Nephron (organoid): ENCODE data around the gene LKAAEAR1.

Source experiments
- H3K27ac Mint-ChIP-seq, 3 experiments: 2 replicates each; pipeline ENCODE4 v1.8.0; 2020; ENCODE audit warnings: mixed read lengths in 3 of 3, mild to moderate bottlenecking in 2 of 3, moderate library complexity in 1 of 3
- H3K27me3 Mint-ChIP-seq: 2 replicates; pipeline ENCODE4 v1.8.0; 2021; ENCODE audit warnings: low read depth, mild to moderate bottlenecking, moderate library complexity, mixed read lengths
- H3K36me3 Mint-ChIP-seq: 2 replicates; pipeline ENCODE4 v1.8.0; 2020; ENCODE audit warnings: low read depth, mixed read lengths
- H3K4me1 Mint-ChIP-seq: 2 replicates; pipeline ENCODE4 v1.8.0; 2020; ENCODE audit warnings: mixed read lengths
- H3K4me3 Mint-ChIP-seq, 3 experiments: 2 replicates each; pipeline ENCODE4 v1.8.0; 2020; ENCODE audit warnings: mild to moderate bottlenecking in 3 of 3, mixed read lengths in 3 of 3, moderate library complexity in 2 of 3
- H3K9me3 Mint-ChIP-seq: 2 replicates; pipeline ENCODE4 v1.8.0; 2020; ENCODE audit warnings: mixed read lengths
- TF ChIP-seq, protein P1 (sequence below), 3 experiments: fragments of 200-600 bp; sonication (generic); IDR thresholded peaks; one replicate each; pipeline ENCODE4 v1.5.0; 2021; ENCODE audit warnings: antibody characterized with exemption in 3 of 3; ENCODE audit not compliant: unreplicated experiment in 3 of 3

Gene LKAAEAR1

DNA sequence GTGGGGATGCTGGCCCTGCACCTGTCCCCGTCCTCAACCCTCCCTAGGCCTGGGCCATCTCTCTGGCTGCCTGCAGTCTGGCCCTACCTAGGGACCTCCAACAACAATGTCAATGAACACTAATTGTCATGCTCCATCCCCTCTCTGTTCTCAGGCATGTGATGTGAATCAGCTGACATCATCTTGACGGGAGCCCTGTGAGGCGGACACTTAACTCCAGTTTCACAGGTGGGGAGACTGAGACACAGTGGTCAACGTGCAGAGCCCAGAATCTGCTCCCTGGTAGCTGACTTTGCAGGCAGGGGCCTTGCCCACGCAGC, 22.0 kb downstream of the LKAAEAR1 start:
- peaks cover 6% of the 10 kb centered on the region for H3K27me3 Mint-ChIP-seq
- no peaks in the 10 kb centered on the region for H3K9me3 Mint-ChIP-seq
- H3K4me3 Mint-ChIP-seq, result peak overlapping the region; percentile 78 to 94 (median 93)
- H3K4me1 Mint-ChIP-seq, result peaks cover 6% of the 10 kb centered on the region
- no peaks in the 10 kb centered on the region for H3K36me3 Mint-ChIP-seq
- peak overlapping the region; percentile 27 to 77 (median 62) for H3K27ac Mint-ChIP-seq
- TF ChIP-seq, protein P1, sequence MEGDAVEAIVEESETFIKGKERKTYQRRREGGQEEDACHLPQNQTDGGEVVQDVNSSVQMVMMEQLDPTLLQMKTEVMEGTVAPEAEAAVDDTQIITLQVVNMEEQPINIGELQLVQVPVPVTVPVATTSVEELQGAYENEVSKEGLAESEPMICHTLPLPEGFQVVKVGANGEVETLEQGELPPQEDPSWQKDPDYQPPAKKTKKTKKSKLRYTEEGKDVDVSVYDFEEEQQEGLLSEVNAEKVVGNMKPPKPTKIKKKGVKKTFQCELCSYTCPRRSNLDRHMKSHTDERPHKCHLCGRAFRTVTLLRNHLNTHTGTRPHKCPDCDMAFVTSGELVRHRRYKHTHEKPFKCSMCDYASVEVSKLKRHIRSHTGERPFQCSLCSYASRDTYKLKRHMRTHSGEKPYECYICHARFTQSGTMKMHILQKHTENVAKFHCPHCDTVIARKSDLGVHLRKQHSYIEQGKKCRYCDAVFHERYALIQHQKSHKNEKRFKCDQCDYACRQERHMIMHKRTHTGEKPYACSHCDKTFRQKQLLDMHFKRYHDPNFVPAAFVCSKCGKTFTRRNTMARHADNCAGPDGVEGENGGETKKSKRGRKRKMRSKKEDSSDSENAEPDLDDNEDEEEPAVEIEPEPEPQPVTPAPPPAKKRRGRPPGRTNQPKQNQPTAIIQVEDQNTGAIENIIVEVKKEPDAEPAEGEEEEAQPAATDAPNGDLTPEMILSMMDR (IDR thresholded peaks at IDR 0.05; ENCODE audit: unreplicated experiment in 3 of 3), result no peak

DNA sequence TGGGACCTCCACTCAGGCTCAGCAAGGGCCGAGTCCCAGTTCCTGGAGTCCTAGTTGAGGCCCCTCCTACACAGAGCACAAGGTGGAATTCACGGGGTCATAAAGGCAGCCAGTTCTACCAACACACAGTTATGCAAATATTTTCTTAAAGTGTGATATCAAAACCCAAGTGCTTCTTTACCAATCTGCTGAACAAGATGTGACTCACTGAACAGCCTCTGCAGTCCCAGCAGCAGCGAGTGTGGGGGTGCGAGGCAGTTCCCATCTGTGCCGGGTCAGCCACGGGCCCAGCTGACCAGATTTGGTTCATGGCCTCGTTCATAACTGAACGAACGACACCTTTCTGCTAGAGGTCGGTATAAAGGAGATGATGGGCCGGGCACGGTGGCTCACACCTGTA, 25.7 kb downstream of the LKAAEAR1 start:
- H3K4me1 Mint-ChIP-seq, result peaks cover 7% of the 10 kb centered on the region
- no peaks in the 10 kb centered on the region for H3K9me3 Mint-ChIP-seq
- H3K36me3 Mint-ChIP-seq, result no peaks in the 10 kb centered on the region
- no peak overlapping the region for H3K4me3 Mint-ChIP-seq
- H3K27me3 Mint-ChIP-seq, result peaks cover 8% of the 10 kb centered on the region
- TF ChIP-seq, protein P1 (IDR thresholded peaks at IDR 0.05; ENCODE audit: unreplicated experiment in 3 of 3), result no peak
- peak overlapping the region in 1 of 3 experiments; percentile 41 for H3K27ac Mint-ChIP-seq

DNA sequence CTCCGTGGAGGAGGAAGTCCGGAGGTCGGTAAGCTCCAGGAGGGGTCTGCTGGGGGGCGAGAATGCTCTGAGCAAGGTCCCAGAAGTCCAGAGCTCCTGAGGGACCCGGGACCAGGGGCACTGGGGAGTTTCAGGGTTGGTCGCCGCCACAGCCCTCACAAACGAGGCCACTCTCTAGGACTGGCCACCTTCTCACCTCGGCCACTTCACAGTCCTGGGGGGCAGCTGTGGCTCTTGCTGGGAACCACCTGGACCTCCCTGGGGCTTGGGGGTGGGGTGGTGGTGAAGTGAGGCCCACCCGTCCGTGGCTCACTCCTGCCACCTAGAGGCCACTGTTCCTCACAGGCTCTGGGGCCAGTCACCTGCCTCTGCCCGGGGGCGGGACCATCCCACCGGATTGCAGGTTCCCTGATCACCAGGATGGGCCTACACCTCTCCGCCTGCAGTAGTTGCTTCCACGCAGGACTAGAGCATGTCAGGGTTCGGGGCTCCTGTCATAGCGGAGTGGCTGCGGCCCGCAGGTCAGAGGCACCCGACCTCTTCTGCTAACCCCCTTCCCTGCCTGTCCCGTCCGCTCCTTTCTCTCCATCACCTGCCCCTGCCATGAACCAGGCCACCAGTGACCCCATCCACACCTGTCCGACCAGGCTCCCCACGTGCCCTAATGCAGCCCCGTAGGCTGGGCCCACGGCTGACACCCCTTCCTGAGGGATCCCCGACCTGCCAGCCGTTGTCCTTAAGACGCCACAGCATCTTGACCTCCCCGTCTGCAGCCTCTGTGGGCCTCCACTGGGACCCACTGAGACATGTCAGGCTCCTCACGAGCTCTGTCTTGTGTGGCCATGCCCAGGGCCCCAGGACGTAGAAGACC, 26.3 kb downstream of the LKAAEAR1 start:
- Mint-ChIP-seq H3K9me3 (no peaks in the 10 kb centered on the region), H3K36me3 (no peaks in the 10 kb centered on the region), H3K27ac (peak overlapping the region in 1 of 3 experiments; percentile 41), H3K4me3 (no peak overlapping the region), H3K27me3 (peaks cover 10% of the 10 kb centered on the region), H3K4me1 (peaks cover 11% of the 10 kb centered on the region)
- TF ChIP-seq, protein P1 (IDR thresholded peaks at IDR 0.05; ENCODE audit: unreplicated experiment in 3 of 3), result peak; percentile 76 to 86 (median 82)

DNA sequence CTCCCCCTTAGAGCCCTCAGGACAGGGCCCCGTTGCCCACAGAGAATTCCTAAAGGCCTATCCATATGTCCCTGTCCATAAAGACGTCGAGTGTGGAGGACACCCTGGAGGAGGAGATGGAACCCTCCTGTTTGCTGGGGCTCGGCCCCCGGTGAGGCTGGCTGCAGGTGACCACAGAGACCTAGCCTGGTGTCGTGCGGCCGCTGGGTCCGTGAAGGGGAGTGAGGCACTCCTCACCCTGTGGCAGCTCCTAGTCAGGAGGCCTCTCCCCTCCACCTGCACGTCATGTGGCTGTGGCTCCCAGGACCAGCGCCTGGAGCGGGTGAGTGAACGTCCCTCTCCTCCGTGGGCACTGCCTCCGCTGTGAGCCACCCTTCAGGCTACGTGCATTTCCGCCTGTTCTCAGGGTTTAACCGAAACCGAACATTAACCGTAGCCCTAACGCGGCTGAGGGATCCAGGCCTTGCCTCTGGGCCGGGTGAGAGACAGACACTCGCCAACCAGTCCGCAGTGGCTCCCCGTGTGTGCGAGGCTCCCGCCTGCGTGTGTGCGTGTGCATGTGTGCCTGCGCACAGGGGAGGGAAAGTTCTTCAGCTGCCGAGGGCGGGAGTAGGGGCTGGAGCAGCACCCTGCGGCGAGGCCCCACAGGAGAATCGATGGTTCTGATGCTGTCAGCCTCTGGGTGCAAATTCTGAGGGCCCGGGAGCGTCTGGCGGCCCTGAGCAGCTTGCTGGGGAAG, 27.1 kb downstream of the LKAAEAR1 start:
- Mint-ChIP-seq H3K4me3 (no peak overlapping the region), H3K27me3 (peaks cover 12% of the 10 kb centered on the region), H3K27ac (no peak overlapping the region), H3K9me3 (no peaks in the 10 kb centered on the region), H3K4me1 (peaks cover 11% of the 10 kb centered on the region), H3K36me3 (no peaks in the 10 kb centered on the region)
- TF ChIP-seq, protein P1 (IDR thresholded peaks at IDR 0.05; ENCODE audit: unreplicated experiment in 3 of 3), result no peak

DNA sequence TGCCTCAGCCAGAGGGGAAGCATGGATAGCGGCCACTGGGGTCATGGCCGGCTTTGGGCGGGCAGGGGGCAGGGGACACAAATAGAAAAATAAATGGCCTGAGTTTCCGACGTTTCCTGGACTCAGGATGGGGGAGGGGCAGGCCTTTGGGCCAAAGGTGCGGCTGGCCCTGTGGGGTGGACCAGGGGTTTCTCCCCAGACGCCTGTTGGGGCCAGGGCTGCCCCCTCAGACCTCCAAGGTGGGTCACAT, 27.6 kb downstream of the LKAAEAR1 start:
- H3K9me3 Mint-ChIP-seq, result no peaks in the 10 kb centered on the region
- H3K27me3 Mint-ChIP-seq, result peaks cover 17% of the 10 kb centered on the region
- H3K36me3 Mint-ChIP-seq, result no peaks in the 10 kb centered on the region
- H3K4me3 Mint-ChIP-seq, result no peak overlapping the region
- H3K4me1 Mint-ChIP-seq, result peaks cover 11% of the 10 kb centered on the region
- H3K27ac Mint-ChIP-seq, result no peak overlapping the region
- TF ChIP-seq, protein P1 (IDR thresholded peaks at IDR 0.05; ENCODE audit: unreplicated experiment in 3 of 3), result no peak
